NCI-H748 (cell line): Measurements from ENCODE around the gene SSBP2.
A peak's percentile ranks its signal among the peaks of the same experiment; 100 is the strongest.

ENCODE experiments used
- DNase-seq: peaks from one replicate; lab custom pipeline; 2025; ENCODE audit not compliant: unreplicated experiment; lab: John Stamatoyannopoulos, UW

SSBP2 gene

GRCh38 chr5:81400375-81400774 is 350.5 kb downstream of the SSBP2 start:
- DNase-seq, result no peak

- no peak for DNase-seq
Observed at GRCh38 chr5:81398741-81399140, 352.2 kb downstream of the SSBP2 start.

- DNase-seq, result no peak
Observed at GRCh38 chr5:81397176-81397575, 353.7 kb downstream of the SSBP2 start.

- peak; percentile 30 for DNase-seq
Observed at GRCh38 chr5:81395262-81395661, 355.6 kb downstream of the SSBP2 start.

- peak; percentile 62 for DNase-seq
Observed at GRCh38 chr5:81393783-81394718, 356.8 kb downstream of the SSBP2 start, which contains the start of gene ACOT12. Gene ACOT12, minus strand, starts transcription at chr5:81394134. Its CDS starts 20 bp downstream, at chr5:81394114.

GRCh38 chr5:81393430-81393782 is 357.5 kb downstream of the SSBP2 start:
- DNase-seq, result no peak

GRCh38 chr5:81389025-81389424 is 361.9 kb downstream of the SSBP2 start:
- no peak for DNase-seq

GRCh38 chr5:81388169-81388568 is 362.7 kb downstream of the SSBP2 start:
- no peak for DNase-seq

- no peak for DNase-seq
Observed at GRCh38 chr5:81383867-81384266, 367.0 kb downstream of the SSBP2 start.

- no peak for DNase-seq
Observed at GRCh38 chr5:81371354-81371876, 379.5 kb downstream of the SSBP2 start.

GRCh38 chr5:81370912-81371311 is 380.0 kb downstream of the SSBP2 start:
- no peak for DNase-seq

- no peak for DNase-seq
Observed at GRCh38 chr5:81365541-81365940, 385.4 kb downstream of the SSBP2 start.

- DNase-seq, result no peak
Observed at GRCh38 chr5:81363093-81363871, 387.6 kb downstream of the SSBP2 start.
